Measurements from ENCODE around the gene P2RY6. TPM values are rescaled to one million over a fixed set of nuclear protein-coding genes. Genes with fewer than 3 reads are reported as not detected.

The P2RY6 gene
- total and polyA plus RNA-seq, 4 experiments from 2014 or later = 0.61 to 0.87 TPM; not detected in 2

GRCh38 chr11:73290536-73290935 lies 18.4 kb downstream of the P2RY6 start:
- Histone ChIP-seq H3K4me3 (ENCODE audit: low read length in 2 of 2) (no peak overlapping the region), H3K36me3 (ENCODE audit: insufficient read depth, low read length) (no peaks in the 10 kb centered on the region), H3K27me3 (ENCODE audit: insufficient read depth, low read length) (no peaks in the 10 kb centered on the region), H3K4me1 (ENCODE audit: insufficient read depth, low read length) (peaks cover 4% of the 10 kb centered on the region), H3K27ac (ENCODE audit: low read depth, low read length) (no peak overlapping the region), H3K9me3 (ENCODE audit: control insufficient read depth in 1 of 2, low read length in 2 of 2) (no peaks in the 10 kb centered on the region)
- ChIA-PET CTCF (ENCODE audit: partially characterized antibody) (interaction anchor here (1.5 to 1.7 kb wide), 2 partner anchors 9 to 61 kb away, joined by 3 to 4 read pairs; no protein-coding TSS in a partner anchor), POLR2A (ENCODE audit: partially characterized antibody) (no interaction called here)
- H3K36me3 Mint-ChIP-seq = no peaks in the 10 kb centered on the region
- DNase-seq = no peak
- H3K4me3 Mint-ChIP-seq = no peak overlapping the region
- H3K9me3 Mint-ChIP-seq = peaks cover 0 to 1% (median 0%) of the 10 kb centered on the region in 8 donors
- peaks cover 1 to 2% of the 10 kb centered on the region in 2 donors for H3K27me3 Mint-ChIP-seq
- H3K4me1 Mint-ChIP-seq = peaks cover 6 to 11% (median 8%) of the 10 kb centered on the region in 4 donors
- intact Hi-C loops (cut with micrococcal nuclease) = no loop called here
- no peak overlapping the region for H3K27ac Mint-ChIP-seq

- POLR2A ChIA-PET (ENCODE audit: partially characterized antibody) = no interaction called here
- CTCF ChIA-PET (ENCODE audit: partially characterized antibody) = interaction anchor here (1.5 to 3.4 kb wide), 5 partner anchors 8 to 60 kb away, joined by 3 to 14 read pairs (median 4); partner anchors contain the start of gene ARHGEF17
- H3K27me3 Mint-ChIP-seq = peaks cover 2 to 3% of the 10 kb centered on the region in 2 donors
These were observed 19.1 kb downstream of the P2RY6 start for GRCh38 chr11:73291196-73291595.

GRCh38 chr11:73291781-73292524 lies 19.8 kb downstream of the P2RY6 start:
- peaks cover 4% of the 10 kb centered on the region for H3K4me1 ChIP-seq (ENCODE audit: insufficient read depth, low read length)
- peaks cover 6 to 11% (median 8%) of the 10 kb centered on the region in 4 donors for H3K4me1 Mint-ChIP-seq
- H3K36me3 Mint-ChIP-seq = no peaks in the 10 kb centered on the region

More at GRCh38 chr11:73291196-73291595, 19.1 kb downstream of the P2RY6 start:
- Histone ChIP-seq H3K4me3 (ENCODE audit: low read length in 2 of 2) (no peak overlapping the region), H3K4me1 (ENCODE audit: insufficient read depth, low read length) (peaks cover 4% of the 10 kb centered on the region), H3K27ac (ENCODE audit: low read depth, low read length) (no peak overlapping the region), H3K9me3 (ENCODE audit: control insufficient read depth in 1 of 2, low read length in 2 of 2) (no peaks in the 10 kb centered on the region), H3K36me3 (ENCODE audit: insufficient read depth, low read length) (no peaks in the 10 kb centered on the region), H3K27me3 (ENCODE audit: insufficient read depth, low read length) (no peaks in the 10 kb centered on the region)
- Mint-ChIP-seq H3K4me1 (peaks cover 6 to 11% (median 8%) of the 10 kb centered on the region in 4 donors), H3K36me3 (no peaks in the 10 kb centered on the region), H3K9me3 (peaks cover 0 to 1% (median 0%) of the 10 kb centered on the region in 8 donors), H3K27ac (no peak overlapping the region), H3K4me3 (no peak overlapping the region)
- DNase-seq = no peak
- intact Hi-C loops (cut with micrococcal nuclease) = no loop called here

GRCh38 chr11:73292525-73292894 lies 20.4 kb downstream of the P2RY6 start:
- H3K4me1 ChIP-seq (ENCODE audit: insufficient read depth, low read length) = peaks cover 4% of the 10 kb centered on the region
- ChIA-PET POLR2A (ENCODE audit: partially characterized antibody) (no interaction called here), CTCF (ENCODE audit: partially characterized antibody) (interaction anchor here (1.2 to 3.4 kb wide), 4 partner anchors 9 to 43 kb away, joined by 3 to 14 read pairs (median 8); partner anchors contain the start of gene ARHGEF17)
- H3K36me3 Mint-ChIP-seq = no peaks in the 10 kb centered on the region
- peaks cover 6 to 11% (median 8%) of the 10 kb centered on the region in 4 donors for H3K4me1 Mint-ChIP-seq
- H3K27me3 ChIP-seq (ENCODE audit: insufficient read depth, low read length) = no peaks in the 10 kb centered on the region
- intact Hi-C loops (cut with micrococcal nuclease) = no loop called here
- H3K9me3 ChIP-seq (ENCODE audit: control insufficient read depth in 1 of 2, low read length in 2 of 2) = no peaks in the 10 kb centered on the region
- H3K36me3 ChIP-seq (ENCODE audit: insufficient read depth, low read length) = no peaks in the 10 kb centered on the region
- no peak overlapping the region for H3K4me3 Mint-ChIP-seq
- no peak overlapping the region for H3K27ac ChIP-seq (ENCODE audit: low read depth, low read length)
- no peak for DNase-seq
- peaks cover 2 to 5% of the 10 kb centered on the region in 2 donors for H3K27me3 Mint-ChIP-seq
- no peak overlapping the region for H3K27ac Mint-ChIP-seq
- H3K9me3 Mint-ChIP-seq = peaks cover 0 to 1% (median 0%) of the 10 kb centered on the region in 8 donors
- H3K4me3 ChIP-seq (ENCODE audit: low read length in 2 of 2) = no peak overlapping the region

More at GRCh38 chr11:73291781-73292524, 19.8 kb downstream of the P2RY6 start:
- no peak overlapping the region for H3K4me3 Mint-ChIP-seq
- Histone ChIP-seq H3K9me3 (ENCODE audit: control insufficient read depth in 1 of 2, low read length in 2 of 2) (no peaks in the 10 kb centered on the region), H3K36me3 (ENCODE audit: insufficient read depth, low read length) (no peaks in the 10 kb centered on the region), H3K27ac (ENCODE audit: low read depth, low read length) (no peak overlapping the region), H3K4me3 (ENCODE audit: low read length in 2 of 2) (no peak overlapping the region), H3K27me3 (ENCODE audit: insufficient read depth, low read length) (no peaks in the 10 kb centered on the region)
- intact Hi-C loops (cut with micrococcal nuclease) = no loop called here
- POLR2A ChIA-PET (ENCODE audit: partially characterized antibody) = no interaction called here
- CTCF ChIA-PET (ENCODE audit: partially characterized antibody) = interaction anchor here (1.5 to 3.4 kb wide), 5 partner anchors 7 to 59 kb away, joined by 3 to 14 read pairs (median 4); partner anchors contain the start of gene ARHGEF17
- H3K27ac Mint-ChIP-seq = no peak overlapping the region
- peaks cover 0 to 1% (median 0%) of the 10 kb centered on the region in 8 donors for H3K9me3 Mint-ChIP-seq
- H3K27me3 Mint-ChIP-seq = peaks cover 2 to 3% of the 10 kb centered on the region in 2 donors
- DNase-seq = no peak

- DNase-seq = no peak
- Mint-ChIP-seq H3K9me3 (peaks cover 0 to 1% (median 0%) of the 10 kb centered on the region in 8 donors), H3K27me3 (peaks cover 8 to 10% of the 10 kb centered on the region in 2 donors), H3K4me3 (no peak overlapping the region), H3K4me1 (peaks cover 4 to 11% (median 8%) of the 10 kb centered on the region in 4 donors), H3K36me3 (no peaks in the 10 kb centered on the region), H3K27ac (no peak overlapping the region)
- H3K36me3 ChIP-seq (ENCODE audit: insufficient read depth, low read length) = no peaks in the 10 kb centered on the region
- POLR2A ChIA-PET (ENCODE audit: partially characterized antibody) = no interaction called here
- CTCF ChIA-PET (ENCODE audit: partially characterized antibody) = interaction anchor here (1.2 to 3.4 kb wide), 3 partner anchors 10 to 42 kb away, joined by 5 to 14 read pairs (median 10); partner anchors contain the start of gene ARHGEF17
- no peak overlapping the region for H3K27ac ChIP-seq (ENCODE audit: low read depth, low read length)
- H3K9me3 ChIP-seq (ENCODE audit: control insufficient read depth in 1 of 2, low read length in 2 of 2) = no peaks in the 10 kb centered on the region
- H3K27me3 ChIP-seq (ENCODE audit: insufficient read depth, low read length) = no peaks in the 10 kb centered on the region
- no peak overlapping the region for H3K4me3 ChIP-seq (ENCODE audit: low read length in 2 of 2)
- intact Hi-C loops (cut with micrococcal nuclease) = no loop called here
- peaks cover 4% of the 10 kb centered on the region for H3K4me1 ChIP-seq (ENCODE audit: insufficient read depth, low read length)
These were observed 21.3 kb downstream of the P2RY6 start for GRCh38 chr11:73293356-73293936.

DNA sequence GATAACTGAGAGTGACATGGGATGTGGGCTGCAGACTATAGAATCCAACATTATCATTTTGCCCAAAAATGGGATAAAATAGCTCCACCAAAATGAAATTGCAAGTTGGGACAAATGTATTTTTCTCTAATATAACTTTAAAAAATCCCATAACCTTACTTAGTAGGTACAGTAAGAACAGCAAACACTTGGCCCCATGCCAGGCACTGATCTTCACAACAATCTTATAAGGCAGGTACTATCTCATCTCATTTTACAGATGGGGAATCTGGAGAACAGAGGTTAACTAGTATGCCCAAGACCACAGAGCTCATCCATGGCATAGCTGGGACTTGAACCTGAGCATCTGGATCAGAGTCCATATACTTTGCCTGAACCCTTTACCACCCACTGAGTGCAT lies 22.5 kb downstream of the P2RY6 start:
- Mint-ChIP-seq H3K36me3 (no peaks in the 10 kb centered on the region), H3K9me3 (peaks cover 0 to 1% (median 0%) of the 10 kb centered on the region in 8 donors), H3K4me1 (peaks cover 0 to 2% (median under 1%) of the 10 kb centered on the region in 4 donors), H3K4me3 (no peak overlapping the region), H3K27ac (no peak overlapping the region), H3K27me3 (peaks cover 9 to 10% of the 10 kb centered on the region in 2 donors)
- no peak overlapping the region for H3K27ac ChIP-seq (ENCODE audit: low read depth, low read length)
- ChIA-PET CTCF (ENCODE audit: partially characterized antibody) (interaction anchor here (0.9 to 3.4 kb wide), 8 partner anchors 12 to 95 kb away, joined by 3 to 26 read pairs (median 4); partner anchors contain the start of gene ARHGEF17), POLR2A (ENCODE audit: partially characterized antibody) (no interaction called here)
- intact Hi-C loops (cut with micrococcal nuclease) = loop anchor here (1.0 kb wide), 1 partner anchor 41 kb away; no protein-coding TSS in a partner anchor
- H3K9me3 ChIP-seq (ENCODE audit: control insufficient read depth in 1 of 2, low read length in 2 of 2) = no peaks in the 10 kb centered on the region
- no peaks in the 10 kb centered on the region for H3K4me1 ChIP-seq (ENCODE audit: insufficient read depth, low read length)
- no peak for DNase-seq
- H3K36me3 ChIP-seq (ENCODE audit: insufficient read depth, low read length) = no peaks in the 10 kb centered on the region
- H3K4me3 ChIP-seq (ENCODE audit: low read length in 2 of 2) = no peak overlapping the region
- no peaks in the 10 kb centered on the region for H3K27me3 ChIP-seq (ENCODE audit: insufficient read depth, low read length)

All from CD4-positive, alpha-beta memory T cell (primary cell).